Caki2 (cell line): Measurements from ENCODE around the gene MPZ. TPM values are rescaled to one million over a fixed set of nuclear protein-coding genes. Genes with fewer than 3 reads are reported as not detected.
A peak's percentile ranks its signal among the peaks of the same experiment; 100 is the strongest.

Experiments used
- DNase-seq: peaks from one replicate; pipeline ENCODE4 v3.0.0-alpha.2; 2015; ENCODE audit warnings: low read depth
- in situ Hi-C: cut with HindIII; loops from 2 replicates; pipeline ENCODE4 v1.10.0; 2016; ENCODE audit warnings: low sequenced_read_pairs, low pct_unique_long_range_greater_than_20kb, mixed read lengths
- total RNA-seq: library from RNA; depleted of rRNA; stranded (reverse); fragments of >200 nt; shearing (Covaris generic); gene quantifications from 2 replicates; pipeline ENCODE4 v1.2.3, GENCODE V29; 2014; ENCODE audit warnings: low replicate concordance

Gene MPZ
- total RNA-seq, 1 experiment from 2014 or later, result 0.74 TPM

- no peak for DNase-seq
- in situ Hi-C loops, result no loop called here
Observed at GRCh38 chr1:161305867-161306519, 3.8 kb downstream of the MPZ start.

- in situ Hi-C loops, result no loop called here
- no peak for DNase-seq
Observed at GRCh38 chr1:161304927-161305866, 4.6 kb downstream of the MPZ start.

GRCh38 chr1:161300478-161300877 lies 9.3 kb downstream of the MPZ start:
- DNase-seq, result no peak
- in situ Hi-C loops, result no loop called here

GRCh38 chr1:161299347-161299746 lies 10.4 kb downstream of the MPZ start:
- in situ Hi-C loops, result no loop called here
- no peak for DNase-seq

- DNase-seq, result no peak
- in situ Hi-C loops, result no loop called here
Observed at GRCh38 chr1:161298116-161298515, 11.7 kb downstream of the MPZ start.

- no peak for DNase-seq
- in situ Hi-C loops, result no loop called here
Observed at GRCh38 chr1:161297415-161297814, 12.4 kb downstream of the MPZ start.

GRCh38 chr1:161290779-161291178 lies 19.0 kb downstream of the MPZ start:
- no peak for DNase-seq
- in situ Hi-C loops, result no loop called here

- in situ Hi-C loops, result no loop called here
- no peak for DNase-seq
Observed at GRCh38 chr1:161287482-161288054, 22.2 kb downstream of the MPZ start.

- in situ Hi-C loops, result no loop called here
- no peak for DNase-seq
Observed at GRCh38 chr1:161285521-161285920, 24.2 kb downstream of the MPZ start.

GRCh38 chr1:161285113-161285512 lies 24.7 kb downstream of the MPZ start:
- in situ Hi-C loops, result no loop called here

GRCh38 chr1:161282991-161283390 lies 26.8 kb downstream of the MPZ start:
- in situ Hi-C loops, result no loop called here
- no peak for DNase-seq

More at GRCh38 chr1:161285113-161285512, 24.7 kb downstream of the MPZ start:
- DNase-seq, result no peak

GRCh38 chr1:161274874-161275273 lies 34.9 kb downstream of the MPZ start:
- in situ Hi-C loops, result no loop called here
- no peak for DNase-seq

- in situ Hi-C loops, result no loop called here
- no peak for DNase-seq
Observed at GRCh38 chr1:161273402-161273801, 36.4 kb downstream of the MPZ start.

- in situ Hi-C loops, result no loop called here
- no peak for DNase-seq
Observed at GRCh38 chr1:161267321-161267720, 42.4 kb downstream of the MPZ start.

- in situ Hi-C loops, result no loop called here
Observed at GRCh38 chr1:161266836-161267235, 42.9 kb downstream of the MPZ start.

GRCh38 chr1:161266202-161266601 lies 43.6 kb downstream of the MPZ start:
- no peak for DNase-seq
- in situ Hi-C loops, result no loop called here

More at GRCh38 chr1:161266836-161267235, 42.9 kb downstream of the MPZ start:
- no peak for DNase-seq

GRCh38 chr1:161265305-161265704 lies 44.5 kb downstream of the MPZ start:
- in situ Hi-C loops, result no loop called here
- no peak for DNase-seq

- DNase-seq, result peak; percentile 27
- in situ Hi-C loops, result no loop called here
Observed at GRCh38 chr1:161261261-161262235, 48.2 kb downstream of the MPZ start.
